ENCODE data around the gene MYL3.

Gene MYL3

GRCh38 chr3:46874430-46874829, 11.2 kb upstream of the MYL3 start:
- no peak overlapping the region for H3K4me3 ChIP-seq (ENCODE audit: control insufficient read depth, low read depth, low read length)
- no peak for DNase-seq (ENCODE audit: low read depth)
- TF ChIP-seq, protein P1, sequence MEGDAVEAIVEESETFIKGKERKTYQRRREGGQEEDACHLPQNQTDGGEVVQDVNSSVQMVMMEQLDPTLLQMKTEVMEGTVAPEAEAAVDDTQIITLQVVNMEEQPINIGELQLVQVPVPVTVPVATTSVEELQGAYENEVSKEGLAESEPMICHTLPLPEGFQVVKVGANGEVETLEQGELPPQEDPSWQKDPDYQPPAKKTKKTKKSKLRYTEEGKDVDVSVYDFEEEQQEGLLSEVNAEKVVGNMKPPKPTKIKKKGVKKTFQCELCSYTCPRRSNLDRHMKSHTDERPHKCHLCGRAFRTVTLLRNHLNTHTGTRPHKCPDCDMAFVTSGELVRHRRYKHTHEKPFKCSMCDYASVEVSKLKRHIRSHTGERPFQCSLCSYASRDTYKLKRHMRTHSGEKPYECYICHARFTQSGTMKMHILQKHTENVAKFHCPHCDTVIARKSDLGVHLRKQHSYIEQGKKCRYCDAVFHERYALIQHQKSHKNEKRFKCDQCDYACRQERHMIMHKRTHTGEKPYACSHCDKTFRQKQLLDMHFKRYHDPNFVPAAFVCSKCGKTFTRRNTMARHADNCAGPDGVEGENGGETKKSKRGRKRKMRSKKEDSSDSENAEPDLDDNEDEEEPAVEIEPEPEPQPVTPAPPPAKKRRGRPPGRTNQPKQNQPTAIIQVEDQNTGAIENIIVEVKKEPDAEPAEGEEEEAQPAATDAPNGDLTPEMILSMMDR (IDR thresholded peaks at IDR 0.05; ENCODE audit: control insufficient read depth, insufficient read depth, low read depth, low read length, missing control alignments): no peak

DNA sequence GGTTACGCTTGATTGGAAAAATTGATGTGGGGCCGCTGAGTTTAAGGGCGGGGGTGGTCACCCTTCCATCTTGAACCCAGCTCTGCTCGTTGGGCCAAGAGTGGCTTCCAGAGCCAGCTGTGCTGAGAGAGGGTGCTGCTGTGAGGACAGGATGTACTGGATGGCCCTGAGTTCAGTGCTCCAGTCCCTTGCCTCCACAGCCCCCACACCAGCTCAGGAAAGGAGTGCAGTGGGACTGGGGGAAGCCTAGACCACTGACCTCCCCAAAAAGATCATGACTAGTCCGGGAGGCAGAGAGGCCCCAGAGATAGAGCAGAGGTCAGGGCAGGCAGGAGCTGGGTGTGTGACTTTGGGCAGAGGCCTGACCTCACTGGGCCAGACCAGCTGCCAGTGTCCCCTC, 10.3 kb upstream of the MYL3 start:
- H3K4me3 ChIP-seq (ENCODE audit: control insufficient read depth, low read depth, low read length): no peak overlapping the region
- DNase-seq (ENCODE audit: low read depth): no peak
- TF ChIP-seq, protein P1 (IDR thresholded peaks at IDR 0.05; ENCODE audit: control insufficient read depth, insufficient read depth, low read depth, low read length, missing control alignments): no peak

DNA sequence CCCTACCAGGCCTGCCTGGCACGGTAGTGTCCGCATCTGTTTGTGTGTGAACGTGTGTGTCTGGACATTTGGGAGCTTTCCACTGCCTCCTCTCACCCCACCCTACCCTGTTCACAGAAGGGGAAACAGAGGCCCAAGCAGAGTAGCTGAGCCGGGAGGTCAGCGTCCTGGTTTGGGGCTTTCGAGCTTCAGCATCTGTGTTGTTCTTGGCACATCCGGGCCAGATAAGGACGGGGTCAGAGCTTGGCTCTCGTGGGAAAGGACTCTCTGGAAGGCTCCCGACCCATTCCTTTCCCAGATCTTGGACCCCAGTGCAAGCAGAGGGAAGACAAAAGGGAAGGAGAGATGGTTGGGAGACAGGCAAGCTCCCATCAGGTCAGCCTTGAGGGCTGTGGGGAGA, 8.0 kb upstream of the MYL3 start:
- no peak for DNase-seq (ENCODE audit: low read depth)
- H3K4me3 ChIP-seq (ENCODE audit: control insufficient read depth, low read depth, low read length): no peak overlapping the region
- TF ChIP-seq, protein P1 (IDR thresholded peaks at IDR 0.05; ENCODE audit: control insufficient read depth, insufficient read depth, low read depth, low read length, missing control alignments): no peak

DNA sequence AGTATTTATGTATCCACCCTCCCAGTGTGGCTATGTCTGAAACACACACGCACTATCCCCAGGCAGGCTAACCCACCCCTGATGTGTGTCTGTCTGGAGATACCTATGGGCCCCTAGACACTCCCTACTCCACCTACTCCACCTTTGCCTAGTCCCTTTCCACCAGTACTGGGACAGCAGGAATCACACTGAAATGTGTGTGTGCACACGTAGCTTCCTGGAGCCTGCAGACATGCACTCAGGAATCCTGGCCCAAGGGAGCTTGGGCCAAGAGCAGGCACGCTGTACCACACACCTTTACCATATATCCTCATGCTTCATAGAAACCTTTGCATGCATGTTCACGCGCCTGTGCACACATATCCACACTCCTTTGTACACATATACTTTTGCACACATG, 7.4 kb upstream of the MYL3 start:
- no peak for DNase-seq (ENCODE audit: low read depth)
- TF ChIP-seq, protein P1 (IDR thresholded peaks at IDR 0.05; ENCODE audit: control insufficient read depth, insufficient read depth, low read depth, low read length, missing control alignments): no peak
- H3K4me3 ChIP-seq (ENCODE audit: control insufficient read depth, low read depth, low read length): no peak overlapping the region

GRCh38 chr3:46869440-46869839, 6.2 kb upstream of the MYL3 start:
- H3K4me3 ChIP-seq (ENCODE audit: control insufficient read depth, low read depth, low read length): no peak overlapping the region
- TF ChIP-seq, protein P1 (IDR thresholded peaks at IDR 0.05; ENCODE audit: control insufficient read depth, insufficient read depth, low read depth, low read length, missing control alignments): no peak
- no peak for DNase-seq (ENCODE audit: low read depth)

- no peak overlapping the region for H3K4me3 ChIP-seq (ENCODE audit: control insufficient read depth, low read depth, low read length)
- TF ChIP-seq, protein P1 (IDR thresholded peaks at IDR 0.05; ENCODE audit: control insufficient read depth, insufficient read depth, low read depth, low read length, missing control alignments): no peak
- DNase-seq (ENCODE audit: low read depth): no peak
Measured at GRCh38 chr3:46868948-46869347, 5.7 kb upstream of the MYL3 start.

DNA sequence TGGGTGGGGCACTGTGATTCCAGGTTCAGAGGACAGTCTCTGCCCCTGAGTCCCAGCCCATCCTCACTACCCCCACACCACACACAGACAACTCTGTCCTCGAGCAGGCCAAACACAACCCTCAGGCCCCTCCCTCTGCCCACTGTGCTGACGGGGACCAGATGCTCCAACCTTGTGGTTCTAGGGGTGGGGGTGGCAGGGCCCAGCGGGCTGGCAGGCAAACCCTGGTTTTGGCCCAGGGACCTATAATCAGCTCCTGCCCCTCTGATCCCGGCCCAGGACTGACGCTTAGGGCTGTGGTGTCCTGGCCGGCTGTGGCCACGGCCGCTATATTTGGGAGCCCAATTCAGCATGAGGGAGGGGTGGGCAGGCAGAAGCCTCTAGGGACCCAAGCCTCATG, 5.0 kb upstream of the MYL3 start:
- no peak overlapping the region for H3K4me3 ChIP-seq (ENCODE audit: control insufficient read depth, low read depth, low read length)
- TF ChIP-seq, protein P1 (IDR thresholded peaks at IDR 0.05; ENCODE audit: control insufficient read depth, insufficient read depth, low read depth, low read length, missing control alignments): no peak
- no peak for DNase-seq (ENCODE audit: low read depth)
